Gastroesophageal sphincter (tissue), 3 donors: Measurements from ENCODE around the gene EFNB3.

Experiments
- POLR2AphosphoS5 ChIP-seq: sonication (generic); formaldehyde crosslinking; IDR thresholded peaks from one replicate; pipeline ENCODE4 v1.6.1; 2017; ENCODE audit warnings: antibody characterized with exemption
- TF ChIP-seq, protein P1 (sequence below), 4 experiments: fragments of 200-600 bp in 2 of 4; fragments of 450-650 bp in 2 of 4; sonication (generic) in 1 of 4; IDR thresholded peaks; one replicate each; pipeline ENCODE4 v1.5.1; 2017 to 2019; ENCODE audit warnings: antibody characterized with exemption in 4 of 4, mild to moderate bottlenecking in 2 of 4, moderate library complexity in 2 of 4

DNA sequence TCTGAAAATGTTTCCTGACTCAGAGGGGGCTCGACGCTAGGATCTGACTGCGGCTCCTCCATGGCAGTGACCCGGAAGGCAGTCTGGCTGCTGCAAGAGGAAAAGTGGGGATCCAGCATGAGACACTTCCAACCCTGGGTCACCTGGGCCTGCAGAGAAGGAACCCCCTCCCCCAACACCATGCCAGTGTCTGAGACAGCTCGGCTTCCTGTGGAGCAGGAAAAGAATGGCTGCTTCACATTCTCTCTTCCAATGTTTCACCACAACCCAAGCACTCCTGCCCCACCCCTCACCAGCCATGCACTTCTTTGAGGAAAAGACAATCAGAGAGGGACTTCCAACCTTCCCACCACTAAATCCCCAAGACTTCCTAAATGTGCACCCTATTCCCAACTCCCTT is 28.5 kb upstream of the EFNB3 start:
- no peak for TF ChIP-seq POLR2AphosphoS5
- TF ChIP-seq, protein P1, sequence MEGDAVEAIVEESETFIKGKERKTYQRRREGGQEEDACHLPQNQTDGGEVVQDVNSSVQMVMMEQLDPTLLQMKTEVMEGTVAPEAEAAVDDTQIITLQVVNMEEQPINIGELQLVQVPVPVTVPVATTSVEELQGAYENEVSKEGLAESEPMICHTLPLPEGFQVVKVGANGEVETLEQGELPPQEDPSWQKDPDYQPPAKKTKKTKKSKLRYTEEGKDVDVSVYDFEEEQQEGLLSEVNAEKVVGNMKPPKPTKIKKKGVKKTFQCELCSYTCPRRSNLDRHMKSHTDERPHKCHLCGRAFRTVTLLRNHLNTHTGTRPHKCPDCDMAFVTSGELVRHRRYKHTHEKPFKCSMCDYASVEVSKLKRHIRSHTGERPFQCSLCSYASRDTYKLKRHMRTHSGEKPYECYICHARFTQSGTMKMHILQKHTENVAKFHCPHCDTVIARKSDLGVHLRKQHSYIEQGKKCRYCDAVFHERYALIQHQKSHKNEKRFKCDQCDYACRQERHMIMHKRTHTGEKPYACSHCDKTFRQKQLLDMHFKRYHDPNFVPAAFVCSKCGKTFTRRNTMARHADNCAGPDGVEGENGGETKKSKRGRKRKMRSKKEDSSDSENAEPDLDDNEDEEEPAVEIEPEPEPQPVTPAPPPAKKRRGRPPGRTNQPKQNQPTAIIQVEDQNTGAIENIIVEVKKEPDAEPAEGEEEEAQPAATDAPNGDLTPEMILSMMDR (IDR thresholded peaks at IDR 0.05) = no peak
